Fibroblast of lung (primary cell): Measurements from ENCODE around the gene BABAM2. TPM values are rescaled to one million over a fixed set of nuclear protein-coding genes. Genes with fewer than 3 reads are reported as not detected.

ENCODE experiments used
- DNase-seq, 2 donors: peaks; one replicate each; pipeline versions ENCODE4 v3.0.0 to v3.0.0-alpha.2; 2010; ENCODE audit warnings: low read depth in 2 of 2
- H2AFZ ChIP-seq: 2 replicates; pipeline ENCODE4 v1.5.1; 2012; ENCODE audit warnings: low read length, control low read depth, inconsistent platforms
- H3K27ac ChIP-seq: 2 replicates; pipeline ENCODE4 v1.5.1; 2011; ENCODE audit warnings: low read length, control low read depth; ENCODE audit not compliant: insufficient read depth
- H3K27me3 ChIP-seq: 2 replicates; pipeline ENCODE4 v1.5.1; 2011; ENCODE audit warnings: mild to moderate bottlenecking, low read length; ENCODE audit not compliant: control insufficient read depth, insufficient read depth
- H3K36me3 ChIP-seq: 2 replicates; pipeline ENCODE4 v1.5.1; 2011; ENCODE audit warnings: low read length; ENCODE audit not compliant: control insufficient read depth, insufficient read depth
- H3K4me1 ChIP-seq: 2 replicates; pipeline ENCODE4 v1.5.1; 2011; ENCODE audit warnings: low read length; ENCODE audit not compliant: control insufficient read depth, insufficient read depth; ENCODE audit errors: extremely low read depth
- H3K4me2 ChIP-seq: 2 replicates; pipeline ENCODE4 v1.5.1; 2011; ENCODE audit warnings: low read length, control low read depth; ENCODE audit not compliant: insufficient read depth; ENCODE audit errors: extremely low read depth
- H3K4me3 ChIP-seq, 4 experiments: fragments of 200-600 bp in 1 of 4; sonication (generic) in 1 of 4; replicated peaks in 1 of 4; 2 replicates each; pipeline ENCODE4 v1.5.1; 2011 to 2016; ENCODE audit warnings: low read length in 4 of 4, low read depth in 3 of 4, mild to moderate bottlenecking in 3 of 4, control low read depth in 2 of 4, inconsistent platforms in 1 of 4, mixed read lengths in 1 of 4; ENCODE audit not compliant: insufficient read depth in 1 of 4; ENCODE audit errors: control extremely low read depth in 1 of 4
- H3K79me2 ChIP-seq: 2 replicates; pipeline ENCODE4 v1.5.1; 2012; ENCODE audit warnings: mild to moderate bottlenecking, low read length, inconsistent platforms; ENCODE audit not compliant: control insufficient read depth, insufficient read depth
- H3K9ac ChIP-seq: 2 replicates; pipeline ENCODE4 v1.5.1; 2011; ENCODE audit warnings: mild to moderate bottlenecking, low read length, control low read depth; ENCODE audit not compliant: insufficient read depth
- H3K9me3 ChIP-seq: 2 replicates; pipeline ENCODE4 v1.5.1; 2012; ENCODE audit warnings: low read depth, low read length; ENCODE audit not compliant: control insufficient read depth, insufficient read depth
- H4K20me1 ChIP-seq: 2 replicates; pipeline ENCODE4 v1.5.1; 2011; ENCODE audit warnings: low read length; ENCODE audit not compliant: control insufficient read depth, insufficient read depth; ENCODE audit errors: extremely low read depth
- CTCF ChIP-seq, 2 donors: IDR thresholded peaks in 1 of 2; conservative IDR thresholded peaks in 1 of 2; 1 replicate in 1 of 2; 2 replicates in 1 of 2; pipeline ENCODE4 v1.5.1; 2011 to 2012; ENCODE audit warnings: low read length in 2 of 2, control low read depth in 1 of 2, inconsistent platforms in 1 of 2, low read depth in 1 of 2, mild to moderate bottlenecking in 1 of 2
- EZH2 ChIP-seq: IDR thresholded peaks from 2 replicates; pipeline ENCODE4 v1.5.1; 2012; ENCODE audit warnings: low read length, control low read depth, mild to moderate bottlenecking; ENCODE audit errors: missing control alignments
- polyA plus RNA-seq, 2 donors: library from polyadenylated mRNA; depleted of rRNA in 1 of 2; stranded (reverse) in 1 of 2; unstranded in 1 of 2; fragments of >200 nt; gene quantifications; 2 replicates each; pipeline ENCODE4 v1.2.1, GENCODE V29; 2011 to 2012; ENCODE audit warnings: missing spikeins in 1 of 2
- total RNA-seq: library from RNA; depleted of rRNA; stranded (reverse); fragments of >200 nt; gene quantifications from 2 replicates; pipeline ENCODE4 v1.2.1, GENCODE V29; 2014

BABAM2 gene
- total and polyA plus RNA-seq, 2 donors (not counting 1 experiment from before 2014, with no cell fraction given): 25.6 to 33.4 TPM

GRCh38 chr2:28374331-28374730, 483.8 kb downstream of the BABAM2 start:
- TF ChIP-seq EZH2: no peak
- no peak for TF ChIP-seq CTCF (conservative IDR thresholded peaks at IDR 0.05 in 1 of 2, IDR thresholded peaks at IDR 0.05 in 1 of 2; ENCODE audit: low read depth in 1 of 2, low read length in 2 of 2)
- DNase-seq: no peak
- no peaks in the 10 kb centered on the region for H4K20me1 ChIP-seq
- H2AFZ ChIP-seq: no peak overlapping the region
- H3K9ac ChIP-seq: no peak overlapping the region
- H3K36me3 ChIP-seq: no peaks in the 10 kb centered on the region
- H3K27ac ChIP-seq: no peak overlapping the region
- no peak overlapping the region for H3K4me3 ChIP-seq
- peaks cover 2% of the 10 kb centered on the region for H3K4me1 ChIP-seq
- H3K9me3 ChIP-seq: no peaks in the 10 kb centered on the region
- no peak overlapping the region for H3K4me2 ChIP-seq
- peaks cover 2% of the 10 kb centered on the region for H3K27me3 ChIP-seq
- no peaks in the 10 kb centered on the region for H3K79me2 ChIP-seq

GRCh38 chr2:28375236-28375635, 484.7 kb downstream of the BABAM2 start:
- no peak overlapping the region for H3K27ac ChIP-seq
- H2AFZ ChIP-seq: no peak overlapping the region
- no peaks in the 10 kb centered on the region for H4K20me1 ChIP-seq
- H3K4me2 ChIP-seq: no peak overlapping the region
- TF ChIP-seq EZH2 (no peak), CTCF (conservative IDR thresholded peaks at IDR 0.05 in 1 of 2, IDR thresholded peaks at IDR 0.05 in 1 of 2; ENCODE audit: low read depth in 1 of 2, low read length in 2 of 2) (no peak)
- no peak for DNase-seq
- no peaks in the 10 kb centered on the region for H3K79me2 ChIP-seq
- H3K27me3 ChIP-seq: peaks cover 2% of the 10 kb centered on the region
- H3K9ac ChIP-seq: no peak overlapping the region
- H3K4me3 ChIP-seq: no peak overlapping the region
- H3K36me3 ChIP-seq: no peaks in the 10 kb centered on the region
- no peaks in the 10 kb centered on the region for H3K9me3 ChIP-seq
- peaks cover 1% of the 10 kb centered on the region for H3K4me1 ChIP-seq

GRCh38 chr2:28375742-28376631, 485.5 kb downstream of the BABAM2 start:
- no peaks in the 10 kb centered on the region for H3K9me3 ChIP-seq
- no peak overlapping the region for H2AFZ ChIP-seq
- no peak overlapping the region for H3K4me2 ChIP-seq
- no peaks in the 10 kb centered on the region for H3K79me2 ChIP-seq
- no peak overlapping the region for H3K9ac ChIP-seq
- no peak for DNase-seq
- TF ChIP-seq EZH2: no peak
- TF ChIP-seq CTCF (conservative IDR thresholded peaks at IDR 0.05 in 1 of 2, IDR thresholded peaks at IDR 0.05 in 1 of 2; ENCODE audit: low read depth in 1 of 2, low read length in 2 of 2): no peak
- peaks cover 2% of the 10 kb centered on the region for H3K27me3 ChIP-seq
- no peaks in the 10 kb centered on the region for H4K20me1 ChIP-seq
- H3K27ac ChIP-seq: no peak overlapping the region
- H3K4me1 ChIP-seq: no peaks in the 10 kb centered on the region
- H3K4me3 ChIP-seq: no peak overlapping the region
- no peaks in the 10 kb centered on the region for H3K36me3 ChIP-seq
